ENCODE measurements around the gene MYOZ2. TPM values are rescaled to one million over a fixed set of nuclear protein-coding genes. Genes with fewer than 3 reads are reported as not detected.

The MYOZ2 gene
- total RNA-seq, 1 donor from 2014 or later: 0.16 TPM

GRCh38 chr4:119232286-119232685 lies 96.7 kb downstream of the MYOZ2 start:
- no peak for DNase-seq (ENCODE audit: low spot score in 2 of 2, unreplicated experiment in 2 of 2)
- Mint-ChIP-seq H3K27me3 (ENCODE audit: low read depth) (no peaks in the 10 kb centered on the region), H3K9me3 (no peaks in the 10 kb centered on the region), H3K4me3 (no peak overlapping the region), H3K4me1 (peaks cover 5% of the 10 kb centered on the region), H3K27ac (no peak overlapping the region), H3K36me3 (peaks cover 24% of the 10 kb centered on the region)
- TF ChIP-seq, protein P1, sequence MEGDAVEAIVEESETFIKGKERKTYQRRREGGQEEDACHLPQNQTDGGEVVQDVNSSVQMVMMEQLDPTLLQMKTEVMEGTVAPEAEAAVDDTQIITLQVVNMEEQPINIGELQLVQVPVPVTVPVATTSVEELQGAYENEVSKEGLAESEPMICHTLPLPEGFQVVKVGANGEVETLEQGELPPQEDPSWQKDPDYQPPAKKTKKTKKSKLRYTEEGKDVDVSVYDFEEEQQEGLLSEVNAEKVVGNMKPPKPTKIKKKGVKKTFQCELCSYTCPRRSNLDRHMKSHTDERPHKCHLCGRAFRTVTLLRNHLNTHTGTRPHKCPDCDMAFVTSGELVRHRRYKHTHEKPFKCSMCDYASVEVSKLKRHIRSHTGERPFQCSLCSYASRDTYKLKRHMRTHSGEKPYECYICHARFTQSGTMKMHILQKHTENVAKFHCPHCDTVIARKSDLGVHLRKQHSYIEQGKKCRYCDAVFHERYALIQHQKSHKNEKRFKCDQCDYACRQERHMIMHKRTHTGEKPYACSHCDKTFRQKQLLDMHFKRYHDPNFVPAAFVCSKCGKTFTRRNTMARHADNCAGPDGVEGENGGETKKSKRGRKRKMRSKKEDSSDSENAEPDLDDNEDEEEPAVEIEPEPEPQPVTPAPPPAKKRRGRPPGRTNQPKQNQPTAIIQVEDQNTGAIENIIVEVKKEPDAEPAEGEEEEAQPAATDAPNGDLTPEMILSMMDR (IDR thresholded peaks at IDR 0.05; ENCODE audit: unreplicated experiment): no peak

GRCh38 chr4:119233191-119233590 lies 97.6 kb downstream of the MYOZ2 start:
- DNase-seq (ENCODE audit: low spot score in 2 of 2, unreplicated experiment in 2 of 2): no peak
- Mint-ChIP-seq H3K9me3 (no peaks in the 10 kb centered on the region), H3K4me1 (peaks cover 5% of the 10 kb centered on the region), H3K27ac (no peak overlapping the region), H3K27me3 (ENCODE audit: low read depth) (no peaks in the 10 kb centered on the region), H3K36me3 (peaks cover 24% of the 10 kb centered on the region), H3K4me3 (no peak overlapping the region)
- TF ChIP-seq, protein P1 (IDR thresholded peaks at IDR 0.05; ENCODE audit: unreplicated experiment): no peak

GRCh38 chr4:119233750-119234149 lies 98.1 kb downstream of the MYOZ2 start:
- peaks cover 24% of the 10 kb centered on the region for H3K36me3 Mint-ChIP-seq
- H3K27me3 Mint-ChIP-seq (ENCODE audit: low read depth): no peaks in the 10 kb centered on the region
- DNase-seq (ENCODE audit: low spot score in 2 of 2, unreplicated experiment in 2 of 2): no peak
- no peaks in the 10 kb centered on the region for H3K9me3 Mint-ChIP-seq
- peaks cover 5% of the 10 kb centered on the region for H3K4me1 Mint-ChIP-seq
- H3K4me3 Mint-ChIP-seq: no peak overlapping the region
- H3K27ac Mint-ChIP-seq: peak overlapping the region; percentile 54
- TF ChIP-seq, protein P1 (IDR thresholded peaks at IDR 0.05; ENCODE audit: unreplicated experiment): no peak

- Mint-ChIP-seq H3K4me3 (no peak overlapping the region), H3K4me1 (peaks cover 25% of the 10 kb centered on the region), H3K9me3 (no peaks in the 10 kb centered on the region), H3K27ac (no peak overlapping the region), H3K27me3 (ENCODE audit: low read depth) (no peaks in the 10 kb centered on the region), H3K36me3 (peaks cover 23% of the 10 kb centered on the region)
- DNase-seq (ENCODE audit: low spot score in 2 of 2, unreplicated experiment in 2 of 2): no peak
- TF ChIP-seq, protein P1 (IDR thresholded peaks at IDR 0.05; ENCODE audit: unreplicated experiment): no peak
Observed at GRCh38 chr4:119237201-119237600, 101.6 kb downstream of the MYOZ2 start.

Other genes starting within 250 kb of the MYOZ2 start
- 20.6 to 23.4 TPM (median 22.6 TPM) in 3 replicates for gene SYNPO2, start 247.0 kb upstream of the MYOZ2 start, total RNA-seq
- 26.5 to 28.7 TPM (median 26.8 TPM) in 3 replicates for gene USP53, start 76.9 kb downstream of the MYOZ2 start, total RNA-seq
- gene FABP2, start 186.3 kb downstream of the MYOZ2 start, total RNA-seq: not detected in 3 replicates